Stimulated activated naive CD8-positive, alpha-beta T cell treated with anti-CD3 and anti-CD28 coated beads, Interleukin-15, Interleukin-2, amounts not matched to agents 100 ng/mL and 50 ng/mL, for 24 hours (primary cell): Measurements from ENCODE around the gene AUNIP.

Source experiments
- H3K27ac Mint-ChIP-seq: one replicate; pipeline ENCODE4 v1.8.0; 2021; ENCODE audit warnings: mild to moderate bottlenecking, mixed read lengths
- H3K27me3 Mint-ChIP-seq: one replicate; pipeline ENCODE4 v1.8.0; 2021; ENCODE audit warnings: mixed read lengths
- H3K36me3 Mint-ChIP-seq: one replicate; pipeline ENCODE4 v1.8.0; 2021; ENCODE audit warnings: low read depth, mixed read lengths
- H3K4me1 Mint-ChIP-seq: one replicate; pipeline ENCODE4 v1.8.0; 2021; ENCODE audit warnings: low read depth, mixed read lengths
- H3K4me3 Mint-ChIP-seq: one replicate; pipeline ENCODE4 v1.8.0; 2021; ENCODE audit warnings: mild to moderate bottlenecking, mixed read lengths
- H3K9me3 Mint-ChIP-seq: one replicate; pipeline ENCODE4 v1.8.0; 2021; ENCODE audit warnings: mixed read lengths

Gene AUNIP

DNA sequence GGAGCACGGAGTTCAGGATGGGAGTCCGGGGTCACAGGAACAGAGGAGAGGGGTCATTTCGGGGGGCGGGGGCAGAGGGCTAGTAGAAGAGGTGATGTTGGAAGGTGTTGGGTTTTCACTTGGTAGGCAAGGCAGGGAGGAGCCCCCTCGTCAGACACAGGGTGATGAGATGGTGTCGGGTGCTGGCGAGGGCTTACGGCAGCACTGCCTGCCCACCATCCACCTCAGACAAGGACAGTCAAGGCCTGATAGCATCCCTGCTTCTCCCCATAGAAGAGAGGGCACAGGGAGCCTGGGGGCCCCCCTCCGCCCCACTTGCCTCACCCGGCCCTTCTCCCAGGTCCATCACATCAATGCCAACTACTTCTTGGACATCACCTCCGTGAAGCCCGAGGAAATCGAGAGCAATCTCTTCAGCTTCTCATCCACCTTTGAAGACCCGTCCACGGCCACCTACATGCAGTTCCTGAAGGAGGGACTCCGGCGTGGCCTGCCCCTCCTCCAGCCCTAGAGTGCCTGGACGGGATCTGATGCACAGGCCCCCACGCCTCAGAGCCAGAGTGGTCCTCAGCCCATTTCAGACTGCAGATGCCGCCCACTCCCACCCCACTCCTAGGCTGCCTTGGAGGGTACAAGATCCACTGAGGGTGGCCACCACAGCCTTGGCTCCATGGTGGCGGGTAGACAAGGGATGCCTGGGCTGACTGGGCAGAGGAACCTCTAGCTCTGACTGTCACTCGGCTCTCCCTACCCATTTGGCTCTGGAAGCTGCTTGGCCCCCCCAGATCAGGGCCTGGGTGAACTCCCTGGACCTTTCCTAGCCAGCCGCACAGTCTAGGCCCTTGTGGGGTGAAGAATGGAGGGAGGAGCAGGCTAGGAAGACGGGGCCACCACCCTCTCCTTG is 43.8 kb downstream of the AUNIP start:
- H3K4me3 Mint-ChIP-seq: no peak overlapping the region
- no peak overlapping the region for H3K27ac Mint-ChIP-seq
- H3K36me3 Mint-ChIP-seq: no peaks in the 10 kb centered on the region
- peaks cover 11% of the 10 kb centered on the region for H3K4me1 Mint-ChIP-seq
- H3K9me3 Mint-ChIP-seq: no peaks in the 10 kb centered on the region
- H3K27me3 Mint-ChIP-seq: no peaks in the 10 kb centered on the region

DNA sequence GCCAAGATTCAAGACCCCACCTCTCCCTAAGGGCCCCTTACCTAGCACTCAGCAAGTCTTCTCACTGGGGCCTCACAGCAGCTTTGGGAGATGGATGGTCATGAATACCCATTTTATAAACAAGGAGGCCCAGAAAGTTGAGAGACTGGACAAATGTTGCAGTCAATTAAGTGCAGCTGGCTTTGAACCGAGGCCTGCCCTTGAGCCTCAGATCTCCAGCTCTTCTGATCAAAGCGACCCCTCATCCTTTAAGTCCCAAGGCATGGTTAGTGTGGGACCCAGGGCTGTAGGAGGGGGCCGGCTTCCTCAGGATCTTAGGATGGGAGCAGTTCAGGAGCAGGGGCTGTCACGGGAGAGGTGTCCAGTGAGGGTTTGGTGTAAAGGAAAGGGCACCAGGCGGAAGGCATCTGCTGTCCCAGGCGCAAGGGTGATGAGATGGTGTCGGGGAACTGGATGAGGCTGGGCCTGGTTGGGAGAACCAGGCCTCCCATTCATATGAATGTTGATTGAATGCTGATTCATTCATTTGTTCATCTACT is 44.6 kb downstream of the AUNIP start:
- Mint-ChIP-seq H3K9me3 (no peaks in the 10 kb centered on the region), H3K27ac (no peak overlapping the region), H3K4me1 (peaks cover 11% of the 10 kb centered on the region), H3K27me3 (no peaks in the 10 kb centered on the region), H3K36me3 (no peaks in the 10 kb centered on the region), H3K4me3 (no peak overlapping the region)

DNA sequence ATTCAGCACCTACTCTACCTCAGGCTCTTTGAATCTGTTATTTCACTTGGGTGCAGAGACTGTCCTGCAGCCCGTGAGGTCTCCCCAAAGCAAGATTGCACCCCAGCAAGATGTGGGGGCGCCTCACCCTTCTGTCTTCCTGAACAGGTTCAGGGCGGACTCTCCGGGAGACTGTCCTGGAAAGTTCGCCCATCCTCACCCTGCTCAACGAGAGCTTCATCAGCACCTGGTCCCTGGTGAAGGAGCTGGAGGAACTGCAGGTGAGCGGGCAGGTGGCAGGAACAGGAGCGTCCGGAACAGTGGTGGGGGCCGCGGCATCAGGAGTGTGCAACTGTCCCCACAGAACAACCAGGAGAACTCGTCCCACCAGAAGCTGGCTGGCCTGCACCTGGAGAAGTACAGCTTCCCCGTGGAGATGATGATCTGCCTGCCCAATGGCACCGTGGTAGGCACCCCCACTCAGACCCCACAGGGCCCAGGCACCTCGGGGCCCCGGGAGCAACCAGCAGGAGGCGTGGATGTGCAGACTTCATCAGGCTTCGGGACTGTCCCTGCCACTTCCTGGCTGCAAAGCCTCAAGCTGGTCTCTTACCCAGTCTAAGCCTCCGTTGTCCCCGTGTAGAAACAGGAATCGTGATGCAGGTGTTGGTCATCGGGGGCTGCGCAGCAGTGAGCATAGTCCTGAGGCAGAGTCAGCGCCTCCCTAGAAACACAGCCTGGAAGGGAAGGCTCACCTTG is 45.4 kb downstream of the AUNIP start:
- no peak overlapping the region for H3K4me3 Mint-ChIP-seq
- H3K36me3 Mint-ChIP-seq: no peaks in the 10 kb centered on the region
- no peaks in the 10 kb centered on the region for H3K27me3 Mint-ChIP-seq
- H3K27ac Mint-ChIP-seq: no peak overlapping the region
- peaks cover 9% of the 10 kb centered on the region for H3K4me1 Mint-ChIP-seq
- H3K9me3 Mint-ChIP-seq: no peaks in the 10 kb centered on the region

GRCh38 chr1:25813071-25813733 is 46.1 kb downstream of the AUNIP start:
- Mint-ChIP-seq H3K27ac (no peak overlapping the region), H3K4me1 (peaks cover 2% of the 10 kb centered on the region), H3K36me3 (no peaks in the 10 kb centered on the region), H3K4me3 (no peak overlapping the region), H3K27me3 (no peaks in the 10 kb centered on the region), H3K9me3 (no peaks in the 10 kb centered on the region)

DNA sequence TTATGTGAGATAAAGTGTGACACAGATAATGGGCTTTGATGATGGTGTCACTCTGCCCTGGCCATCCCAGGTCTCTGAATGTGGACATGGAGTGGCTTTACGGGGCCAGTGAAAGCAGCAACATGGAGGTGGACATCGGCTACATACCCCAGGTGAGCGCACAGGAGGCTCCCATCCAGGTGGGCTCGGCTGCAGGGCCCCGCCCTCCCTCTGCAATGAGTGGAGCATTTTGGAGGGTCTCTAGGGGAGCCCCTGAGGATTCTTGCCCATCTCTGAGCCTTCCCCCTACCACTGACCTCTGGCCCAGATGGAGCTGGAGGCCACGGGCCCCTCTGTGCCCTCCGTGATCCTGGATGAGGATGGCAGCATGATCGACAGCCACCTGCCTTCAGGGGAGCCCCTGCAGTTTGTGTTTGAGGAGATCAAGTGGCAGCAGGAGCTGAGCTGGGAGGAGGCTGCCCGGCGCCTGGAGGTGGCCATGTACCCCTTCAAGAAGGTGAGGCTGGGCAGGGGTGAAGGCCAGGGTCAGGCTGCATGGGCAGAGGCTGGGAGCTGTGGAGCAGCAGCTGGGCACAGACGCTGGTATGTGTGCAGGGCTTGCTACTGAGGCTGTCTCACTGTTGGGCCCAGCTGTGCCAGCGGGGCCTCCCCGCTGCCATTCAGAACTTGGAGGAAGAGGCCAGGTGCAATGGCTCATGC is 47.7 kb downstream of the AUNIP start:
- Mint-ChIP-seq H3K4me1 (no peaks in the 10 kb centered on the region), H3K4me3 (no peak overlapping the region), H3K27me3 (no peaks in the 10 kb centered on the region), H3K27ac (no peak overlapping the region), H3K36me3 (no peaks in the 10 kb centered on the region), H3K9me3 (no peaks in the 10 kb centered on the region)

- Mint-ChIP-seq H3K27ac (no peak overlapping the region), H3K4me1 (no peaks in the 10 kb centered on the region), H3K9me3 (no peaks in the 10 kb centered on the region), H3K4me3 (no peak overlapping the region), H3K27me3 (no peaks in the 10 kb centered on the region), H3K36me3 (peaks cover 4% of the 10 kb centered on the region)
These were observed 48.6 kb downstream of the AUNIP start for GRCh38 chr1:25810341-25811299.

DNA sequence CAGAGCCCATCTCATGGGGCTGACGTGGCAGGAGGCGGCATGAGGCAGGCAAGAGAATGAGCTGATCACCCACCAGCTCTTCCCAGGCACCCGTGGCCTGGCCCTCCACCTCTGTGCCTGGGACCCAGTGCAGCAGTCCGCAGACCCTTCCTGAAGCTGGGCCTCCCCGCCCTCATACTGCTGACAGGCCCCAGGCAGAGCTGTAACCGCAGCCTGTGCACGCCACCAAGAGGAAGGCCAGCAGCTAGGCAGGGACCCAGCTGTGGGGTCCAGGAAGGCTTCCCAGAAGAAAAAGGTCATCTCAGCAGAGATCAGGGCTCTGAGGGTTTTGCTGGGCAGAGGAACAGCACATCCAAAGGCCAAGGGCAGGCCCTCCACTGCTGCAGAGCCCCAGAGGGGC is 49.3 kb downstream of the AUNIP start:
- Mint-ChIP-seq H3K27ac (no peak overlapping the region), H3K27me3 (no peaks in the 10 kb centered on the region), H3K4me3 (no peak overlapping the region), H3K36me3 (peaks cover 7% of the 10 kb centered on the region), H3K4me1 (peaks cover under 1% of the 10 kb centered on the region), H3K9me3 (no peaks in the 10 kb centered on the region)

GRCh38 chr1:25809283-25809926 is 49.9 kb downstream of the AUNIP start:
- H3K4me3 Mint-ChIP-seq: no peak overlapping the region

DNA sequence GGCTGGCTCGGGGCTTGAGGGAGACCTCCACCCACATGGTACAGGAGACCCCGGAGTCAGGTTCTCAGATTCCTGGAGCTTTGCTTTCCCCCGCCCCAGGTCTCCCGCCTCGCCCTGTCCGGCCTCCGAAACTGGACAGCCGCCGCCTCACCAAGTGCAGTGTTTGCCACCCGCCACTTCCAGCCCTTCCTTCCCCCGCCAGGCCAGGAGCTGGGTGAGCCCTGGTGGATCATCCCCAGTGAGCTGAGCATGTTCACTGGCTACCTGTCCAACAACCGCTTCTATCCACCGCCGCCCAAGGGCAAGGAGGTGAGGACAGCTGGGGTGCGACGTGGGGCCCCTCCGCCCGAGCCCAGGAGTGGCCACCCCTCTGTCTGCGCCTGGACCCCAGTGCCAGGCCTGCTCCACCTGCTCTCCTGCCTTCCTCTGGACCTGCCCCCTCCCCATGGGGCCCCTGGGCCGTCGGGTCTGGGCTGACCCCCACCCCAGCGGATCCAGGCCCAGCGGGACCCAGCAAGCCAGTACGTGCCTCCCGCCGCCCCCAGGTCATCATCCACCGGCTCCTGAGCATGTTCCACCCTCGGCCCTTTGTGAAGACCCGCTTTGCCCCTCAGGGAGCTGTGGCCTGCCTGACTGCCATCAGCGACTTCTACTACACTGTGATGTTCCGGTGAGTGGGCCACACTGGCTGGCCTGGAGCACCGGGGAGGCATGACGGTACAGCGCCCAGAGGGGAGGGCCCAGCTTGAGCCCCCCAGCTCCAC is 50.6 kb downstream of the AUNIP start:
- Mint-ChIP-seq H3K4me1 (peaks cover 11% of the 10 kb centered on the region), H3K4me3 (no peak overlapping the region), H3K9me3 (no peaks in the 10 kb centered on the region), H3K36me3 (peaks cover 7% of the 10 kb centered on the region), H3K27ac (no peak overlapping the region), H3K27me3 (no peaks in the 10 kb centered on the region)

More at GRCh38 chr1:25809283-25809926, 49.9 kb downstream of the AUNIP start:
- Mint-ChIP-seq H3K4me1 (peaks cover 6% of the 10 kb centered on the region), H3K36me3 (peaks cover 7% of the 10 kb centered on the region), H3K27me3 (no peaks in the 10 kb centered on the region), H3K9me3 (no peaks in the 10 kb centered on the region), H3K27ac (no peak overlapping the region)

- Mint-ChIP-seq H3K27ac (no peak overlapping the region), H3K9me3 (no peaks in the 10 kb centered on the region), H3K36me3 (peaks cover 7% of the 10 kb centered on the region), H3K4me1 (peaks cover 18% of the 10 kb centered on the region), H3K4me3 (no peak overlapping the region), H3K27me3 (no peaks in the 10 kb centered on the region)
These were observed 51.5 kb downstream of the AUNIP start for GRCh38 chr1:25807480-25808390.

DNA sequence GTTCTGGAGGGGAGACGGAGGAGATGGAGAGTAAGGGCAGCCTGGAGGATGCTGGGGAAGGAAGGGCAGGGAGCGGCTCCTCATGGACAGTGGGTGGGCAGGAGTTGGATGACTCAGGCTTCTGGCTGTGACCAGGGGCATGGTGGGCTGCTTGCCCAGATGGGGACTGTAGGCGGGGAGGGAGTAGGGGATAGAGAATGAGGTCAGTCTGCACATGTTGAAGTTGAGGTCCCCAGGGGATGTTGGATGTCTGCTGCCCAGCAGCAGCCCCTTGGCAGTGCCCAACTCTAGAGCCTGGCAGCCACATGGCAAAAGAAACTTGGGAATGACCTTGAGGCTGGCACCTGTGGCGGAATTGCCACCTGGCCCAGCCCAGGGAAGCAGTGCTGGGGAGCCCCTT is 52.8 kb downstream of the AUNIP start:
- no peaks in the 10 kb centered on the region for H3K27me3 Mint-ChIP-seq

DNA sequence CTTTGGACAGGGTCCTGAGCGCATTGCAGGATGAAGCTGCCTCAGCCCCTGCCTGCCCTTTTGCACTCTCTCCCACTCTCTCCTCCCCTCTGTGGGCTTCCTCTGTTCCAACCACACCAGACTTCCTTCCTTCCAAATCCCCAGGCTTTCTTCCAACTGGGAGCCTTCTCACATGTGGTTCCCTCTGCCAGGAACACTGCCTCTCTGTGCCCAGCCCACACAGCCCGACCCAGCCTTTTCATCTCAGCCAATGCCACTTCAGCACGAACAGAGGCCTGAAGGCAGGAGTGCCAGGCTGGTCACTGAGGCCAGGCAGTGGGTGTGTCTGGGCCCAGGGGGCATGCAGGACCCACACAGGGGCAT is 53.4 kb downstream of the AUNIP start:
- Mint-ChIP-seq H3K4me3 (no peak overlapping the region), H3K36me3 (peaks cover 7% of the 10 kb centered on the region), H3K27ac (no peak overlapping the region), H3K9me3 (no peaks in the 10 kb centered on the region), H3K27me3 (no peaks in the 10 kb centered on the region), H3K4me1 (peaks cover 29% of the 10 kb centered on the region)

More for the DNA sequence above, 52.8 kb downstream of the AUNIP start:
- Mint-ChIP-seq H3K36me3 (peaks cover 7% of the 10 kb centered on the region), H3K4me3 (no peak overlapping the region), H3K9me3 (no peaks in the 10 kb centered on the region), H3K27ac (no peak overlapping the region), H3K4me1 (peaks cover 26% of the 10 kb centered on the region)
